CD4-positive, alpha-beta memory T cell (primary cell): ENCODE data around the gene ATP10A. TPM values are rescaled to one million over a fixed set of nuclear protein-coding genes. Genes with fewer than 3 reads are reported as not detected.

Experiments used
- CTCF ChIA-PET: fragments of 350-600 bp; sonication (Branson Sonifier 250); formaldehyde crosslinking; loops from one replicate; lab custom pipeline; 2021; ENCODE audit warnings: inconsistent platforms; ENCODE audit not compliant: partially characterized antibody; lab: Charles Lee
- POLR2A ChIA-PET: fragments of 350-600 bp; sonication (Branson Sonifier 250); formaldehyde crosslinking; loops from one replicate; lab custom pipeline; 2021; ENCODE audit not compliant: partially characterized antibody; lab: Charles Lee
- DNase-seq, 5 donors: peaks; one replicate each; pipeline versions ENCODE4 v3.0.0 to v3.0.0-alpha.2; 2020 to 2022; ENCODE audit warnings: mixed read lengths in 1 of 5
- H3K27ac ChIP-seq: one replicate; pipeline ENCODE4 v1.7.0; 2013; ENCODE audit warnings: low read depth, low read length
- H3K27me3 ChIP-seq: 2 replicates; pipeline ENCODE4 v1.7.0; 2013; ENCODE audit warnings: mild to moderate bottlenecking, low read length, moderate library complexity; ENCODE audit not compliant: insufficient read depth
- H3K36me3 ChIP-seq: 2 replicates; pipeline ENCODE4 v1.7.0; 2013; ENCODE audit warnings: mild to moderate bottlenecking, low read length, moderate library complexity; ENCODE audit not compliant: insufficient read depth
- H3K4me1 ChIP-seq: 2 replicates; pipeline ENCODE4 v1.7.0; 2013; ENCODE audit warnings: mild to moderate bottlenecking, low read length, moderate library complexity; ENCODE audit not compliant: insufficient read depth
- H3K4me3 ChIP-seq, 2 donors: one replicate each; pipeline ENCODE4 v1.7.0; 2013; ENCODE audit warnings: low read length in 2 of 2, mild to moderate bottlenecking in 1 of 2
- H3K9me3 ChIP-seq, 2 donors: one replicate each; pipeline ENCODE4 v1.7.0; 2013; ENCODE audit warnings: low read length in 2 of 2, control low read depth in 1 of 2; ENCODE audit not compliant: control insufficient read depth in 1 of 2
- H3K27ac Mint-ChIP-seq, 7 donors: one replicate each; pipeline ENCODE4 v1.8.0; 2020 to 2021; ENCODE audit warnings: mixed read lengths in 7 of 7, mild to moderate bottlenecking in 6 of 7, inconsistent platforms in 3 of 7, moderate library complexity in 3 of 7
- H3K27me3 Mint-ChIP-seq, 2 donors: one replicate each; pipeline ENCODE4 v1.8.0; 2020 to 2021; ENCODE audit warnings: mixed read lengths in 2 of 2
- H3K36me3 Mint-ChIP-seq, 2 donors: one replicate each; pipeline ENCODE4 v1.8.0; 2020 to 2021; ENCODE audit warnings: mixed read lengths in 2 of 2, inconsistent platforms in 1 of 2, mild to moderate bottlenecking in 1 of 2
- H3K4me1 Mint-ChIP-seq, 4 donors: one replicate each; pipeline ENCODE4 v1.8.0; 2020 to 2021; ENCODE audit warnings: mixed read lengths in 4 of 4, mild to moderate bottlenecking in 1 of 4
- H3K4me3 Mint-ChIP-seq, 8 donors: one replicate each; pipeline ENCODE4 v1.8.0; 2020 to 2021; ENCODE audit warnings: mixed read lengths in 8 of 8, mild to moderate bottlenecking in 7 of 8, moderate library complexity in 6 of 8, inconsistent platforms in 3 of 8
- H3K9me3 Mint-ChIP-seq, 8 donors: one replicate each; pipeline ENCODE4 v1.8.0; 2020 to 2021; ENCODE audit warnings: mixed read lengths in 8 of 8, mild to moderate bottlenecking in 5 of 8, inconsistent platforms in 3 of 8, moderate library complexity in 1 of 8
- intact Hi-C: fragments of 100-400 bp; cut with micrococcal nuclease; formaldehyde crosslinking; loops from one replicate; pipeline ENCODE4 v1.15.1; 2023
- polyA plus RNA-seq, 2 donors: library from polyadenylated mRNA; unstranded; fragments of 300-500 nt; fragmentation: Illumina TruSeq; gene quantifications; one replicate each; pipeline ENCODE4 v1.2.3, GENCODE V29; 2021
- total RNA-seq, 2 experiments: library from RNA; stranded (reverse); gene quantifications; one replicate each; pipeline ENCODE4 v1.2.3, GENCODE V29; 2021

Gene ATP10A
- total and polyA plus RNA-seq, 4 experiments from 2014 or later: 2.7 to 51.1 (median 29.7) TPM

- H3K4me3 ChIP-seq: no peak overlapping the region
- intact Hi-C loops: no loop called here
- Mint-ChIP-seq H3K9me3 (peaks cover 2 to 10% (median 4%) of the 10 kb centered on the region in 8 donors), H3K4me1 (peaks cover 8 to 44% (median 24%) of the 10 kb centered on the region in 4 donors), H3K27me3 (no peaks in the 10 kb centered on the region), H3K27ac (peak overlapping the region in 1 of 7 donors; percentile 36), H3K4me3 (no peak overlapping the region), H3K36me3 (peaks cover 26 to 39% of the 10 kb centered on the region in 2 donors)
- ChIA-PET CTCF (no interaction called here), POLR2A (no interaction called here)
- no peaks in the 10 kb centered on the region for H3K9me3 ChIP-seq
- H3K27me3 ChIP-seq: no peaks in the 10 kb centered on the region
- DNase-seq: no peak
- no peaks in the 10 kb centered on the region for H3K4me1 ChIP-seq
- no peaks in the 10 kb centered on the region for H3K36me3 ChIP-seq
- no peak overlapping the region for H3K27ac ChIP-seq
Observed at GRCh38 chr15:25830844-25831451, 32.2 kb downstream of the ATP10A start.

GRCh38 chr15:25829073-25829472, 34.1 kb downstream of the ATP10A start:
- intact Hi-C loops: no loop called here

GRCh38 chr15:25825207-25825606, 37.9 kb downstream of the ATP10A start:
- no peak overlapping the region for H3K4me3 ChIP-seq
- no peaks in the 10 kb centered on the region for H3K9me3 ChIP-seq
- no peak overlapping the region for H3K27ac Mint-ChIP-seq
- POLR2A ChIA-PET: interaction anchor here (1.2 kb wide), 1 partner anchor 10 kb away, joined by 3 read pairs; no protein-coding TSS in a partner anchor
- H3K36me3 ChIP-seq: no peaks in the 10 kb centered on the region
- H3K4me1 ChIP-seq: no peaks in the 10 kb centered on the region
- H3K27me3 Mint-ChIP-seq: no peaks in the 10 kb centered on the region
- intact Hi-C loops: no loop called here
- H3K4me3 Mint-ChIP-seq: no peak overlapping the region
- no peak overlapping the region for H3K27ac ChIP-seq
- no peak for DNase-seq
- CTCF ChIA-PET: interaction anchor here (1.2 kb wide), 1 partner anchor 12 kb away, joined by 3 read pairs; no protein-coding TSS in a partner anchor
- H3K27me3 ChIP-seq: no peaks in the 10 kb centered on the region
- H3K4me1 Mint-ChIP-seq: peaks cover 19 to 49% (median 40%) of the 10 kb centered on the region in 4 donors
- peaks cover 3 to 16% (median 8%) of the 10 kb centered on the region in 8 donors for H3K9me3 Mint-ChIP-seq
- H3K36me3 Mint-ChIP-seq: peaks cover 30 to 37% of the 10 kb centered on the region in 2 donors

More at GRCh38 chr15:25829073-25829472, 34.1 kb downstream of the ATP10A start:
- no peak overlapping the region for H3K4me3 Mint-ChIP-seq
- H3K36me3 ChIP-seq: no peaks in the 10 kb centered on the region
- DNase-seq: no peak
- H3K4me1 Mint-ChIP-seq: peaks cover 14 to 61% (median 34%) of the 10 kb centered on the region in 4 donors
- H3K27me3 Mint-ChIP-seq: no peaks in the 10 kb centered on the region
- H3K27ac ChIP-seq: no peak overlapping the region
- peaks cover 35 to 45% of the 10 kb centered on the region in 2 donors for H3K36me3 Mint-ChIP-seq
- H3K4me3 ChIP-seq: no peak overlapping the region
- peaks cover 3 to 16% (median 7%) of the 10 kb centered on the region in 8 donors for H3K9me3 Mint-ChIP-seq
- H3K27ac Mint-ChIP-seq: peak overlapping the region in 1 of 7 donors; percentile 17
- ChIA-PET POLR2A (no interaction called here), CTCF (no interaction called here)
- H3K4me1 ChIP-seq: no peaks in the 10 kb centered on the region
- H3K27me3 ChIP-seq: no peaks in the 10 kb centered on the region
- H3K9me3 ChIP-seq: no peaks in the 10 kb centered on the region

DNA sequence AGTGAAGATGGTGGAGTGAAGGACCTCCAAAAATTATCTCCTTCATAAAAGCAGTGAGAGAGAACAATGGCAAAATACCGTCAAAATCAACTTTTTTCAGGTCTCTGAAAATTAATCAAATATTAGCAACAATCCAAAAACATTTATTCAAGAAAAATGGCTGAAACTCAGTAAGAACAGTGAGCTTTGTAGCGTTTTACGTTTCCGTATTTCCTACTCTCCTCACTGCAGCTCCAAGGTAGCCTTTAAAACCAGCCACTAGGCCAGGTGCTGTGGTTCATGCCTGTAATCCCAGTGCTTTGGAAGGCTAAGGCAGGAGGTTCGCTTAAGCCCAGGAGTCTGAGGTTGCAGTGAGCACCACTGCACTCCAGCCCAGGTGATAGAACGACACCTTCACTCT, 38.5 kb downstream of the ATP10A start:
- H3K36me3 ChIP-seq: no peaks in the 10 kb centered on the region
- Mint-ChIP-seq H3K4me3 (no peak overlapping the region), H3K9me3 (peaks cover 3 to 16% (median 8%) of the 10 kb centered on the region in 8 donors), H3K4me1 (peaks cover 19 to 50% (median 40%) of the 10 kb centered on the region in 4 donors), H3K36me3 (peaks cover 28 to 37% of the 10 kb centered on the region in 2 donors), H3K27ac (peak overlapping the region in 1 of 7 donors; percentile 43), H3K27me3 (no peaks in the 10 kb centered on the region)
- H3K27me3 ChIP-seq: no peaks in the 10 kb centered on the region
- POLR2A ChIA-PET: interaction anchor here (1.2 kb wide), 1 partner anchor 9 kb away, joined by 3 read pairs; no protein-coding TSS in a partner anchor
- H3K4me3 ChIP-seq: no peak overlapping the region
- CTCF ChIA-PET: interaction anchor here (1.2 kb wide), 1 partner anchor 11 kb away, joined by 3 read pairs; no protein-coding TSS in a partner anchor
- H3K4me1 ChIP-seq: no peaks in the 10 kb centered on the region
- DNase-seq: no peak
- H3K9me3 ChIP-seq: no peaks in the 10 kb centered on the region
- H3K27ac ChIP-seq: no peak overlapping the region
- intact Hi-C loops: no loop called here

DNA sequence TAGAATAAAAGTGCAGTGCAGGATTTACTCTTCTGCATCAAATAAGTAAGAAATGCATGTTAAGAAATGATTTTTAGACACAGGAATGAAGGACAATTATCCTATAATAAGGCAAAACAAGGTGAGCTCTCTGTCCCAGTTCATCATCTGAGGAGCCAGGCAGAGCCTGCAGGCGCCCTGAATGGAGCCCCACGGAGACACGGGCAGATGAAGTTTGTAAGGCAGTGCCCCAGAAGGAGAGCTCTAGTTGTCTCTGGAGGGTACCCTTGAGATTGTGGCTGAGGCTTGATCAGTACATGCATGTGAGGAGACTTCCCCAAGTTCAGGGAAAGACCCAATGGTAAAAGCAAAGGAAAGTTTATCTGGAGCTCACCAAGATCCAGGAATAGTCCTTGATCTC, 50.3 kb downstream of the ATP10A start:
- no peak overlapping the region for H3K27ac ChIP-seq
- H3K9me3 ChIP-seq: no peaks in the 10 kb centered on the region

DNA sequence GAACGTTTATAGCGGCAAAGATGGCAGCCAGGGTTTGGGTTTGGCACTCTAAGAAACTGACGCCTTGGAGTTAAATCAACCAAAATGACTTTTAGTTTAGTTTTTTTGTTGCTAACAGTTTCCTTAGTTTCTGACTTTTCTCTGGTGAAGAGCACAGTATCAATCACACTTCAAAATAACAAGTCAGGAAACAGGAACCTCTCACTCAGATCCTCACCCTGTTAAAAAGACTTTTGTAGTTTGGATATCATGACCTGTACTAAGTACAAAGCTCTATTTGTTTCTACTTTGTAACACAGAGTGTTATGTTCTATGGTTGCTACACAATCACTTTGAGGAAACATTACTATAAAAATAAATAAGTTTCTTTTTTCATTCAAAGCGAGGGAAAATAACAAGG, 51.1 kb downstream of the ATP10A start:
- Histone ChIP-seq H3K36me3 (no peaks in the 10 kb centered on the region), H3K27ac (no peak overlapping the region), H3K4me1 (peaks cover 49% of the 10 kb centered on the region), H3K9me3 (no peaks in the 10 kb centered on the region), H3K4me3 (no peak overlapping the region), H3K27me3 (no peaks in the 10 kb centered on the region)
- peaks cover 40 to 68% (median 57%) of the 10 kb centered on the region in 4 donors for H3K4me1 Mint-ChIP-seq
- intact Hi-C loops: loop anchor here (2.0 to 5.0 kb wide), 3 partner anchors 15 to 39 kb away; no protein-coding TSS in a partner anchor
- H3K27ac Mint-ChIP-seq: peak overlapping the region; percentile 60 to 93 (median 82)
- no peaks in the 10 kb centered on the region for H3K9me3 Mint-ChIP-seq
- DNase-seq: peak in 2 of 5 donors; percentile 8 to 26
- ChIA-PET CTCF (interaction anchor here (1.0 to 1.7 kb wide), 4 partner anchors 26 to 50 kb away, joined by 4 to 8 read pairs (median 4); no protein-coding TSS in a partner anchor), POLR2A (interaction anchor here (2.4 to 5.1 kb wide), 2 partner anchors 34 to 49 kb away, joined by 6 to 62 read pairs; partner anchors contain the start of gene ATP10A)
- H3K27me3 Mint-ChIP-seq: no peaks in the 10 kb centered on the region
- H3K4me3 Mint-ChIP-seq: peak overlapping the region; percentile 61 to 86 (median 71)
- H3K36me3 Mint-ChIP-seq: peaks cover 0 to 1% of the 10 kb centered on the region in 2 donors

More for the DNA sequence above, 50.3 kb downstream of the ATP10A start:
- Mint-ChIP-seq H3K36me3 (no peaks in the 10 kb centered on the region), H3K4me3 (peak overlapping the region in 6 of 8 donors; percentile 25 to 71 (median 49)), H3K27ac (peak overlapping the region in 5 of 7 donors; percentile 49 to 93 (median 61)), H3K27me3 (no peaks in the 10 kb centered on the region), H3K9me3 (no peaks in the 10 kb centered on the region), H3K4me1 (peaks cover 41 to 73% (median 58%) of the 10 kb centered on the region in 4 donors)
- H3K4me3 ChIP-seq: no peak overlapping the region
- intact Hi-C loops: loop anchor here (2.0 to 5.0 kb wide), 3 partner anchors 14 to 38 kb away; no protein-coding TSS in a partner anchor
- ChIA-PET POLR2A (interaction anchor here (1.0 to 5.1 kb wide), 2 partner anchors 29 to 48 kb away, joined by 3 to 62 read pairs; partner anchors contain the start of gene ATP10A), CTCF (interaction anchor here (0.8 to 1.7 kb wide), 4 partner anchors 12 to 49 kb away, joined by 3 to 4 read pairs (median 4); no protein-coding TSS in a partner anchor)
- DNase-seq: no peak
- no peaks in the 10 kb centered on the region for H3K36me3 ChIP-seq
- H3K27me3 ChIP-seq: no peaks in the 10 kb centered on the region
- peaks cover 49% of the 10 kb centered on the region for H3K4me1 ChIP-seq
